ENCODE data around the gene PPP1R1B. TPM values are rescaled to one million over a fixed set of nuclear protein-coding genes. Genes with fewer than 3 reads are reported as not detected.

PPP1R1B gene
- total RNA-seq, 1 experiment from 2014 or later, result not detected

- H3F3A ChIP-seq (ENCODE audit: insufficient read depth, low read depth), result peaks cover 33% of the 10 kb centered on the region
- ChIA-PET POLR2A (ENCODE audit: unreplicated experiment) (interaction anchor here (0.6 to 0.7 kb wide), 2 partner anchors 133 to 609 kb away, joined by 3 to 5 read pairs; no protein-coding TSS in a partner anchor), CTCF (interaction anchor here (0.6 kb wide), 4 partner anchors 71 to 580 kb away, joined by 3 to 8 read pairs (median 4); no protein-coding TSS in a partner anchor)
- no peaks in the 10 kb centered on the region for H3K36me3 ChIP-seq (ENCODE audit: low read depth)
- peak overlapping the region; percentile 86 for H3K4me2 ChIP-seq
- no peak for DNase-seq
- H3K27ac ChIP-seq, result no peak overlapping the region
- BruUV-seq (replicated peaks), result no TSS peak
- H3K9me2 ChIP-seq (ENCODE audit: insufficient read depth), result no peaks in the 10 kb centered on the region
- no peak for TF ChIP-seq EZH2 (IDR thresholded peaks at IDR 0.05; ENCODE audit: low read depth)
- TF ChIP-seq, protein P1, sequence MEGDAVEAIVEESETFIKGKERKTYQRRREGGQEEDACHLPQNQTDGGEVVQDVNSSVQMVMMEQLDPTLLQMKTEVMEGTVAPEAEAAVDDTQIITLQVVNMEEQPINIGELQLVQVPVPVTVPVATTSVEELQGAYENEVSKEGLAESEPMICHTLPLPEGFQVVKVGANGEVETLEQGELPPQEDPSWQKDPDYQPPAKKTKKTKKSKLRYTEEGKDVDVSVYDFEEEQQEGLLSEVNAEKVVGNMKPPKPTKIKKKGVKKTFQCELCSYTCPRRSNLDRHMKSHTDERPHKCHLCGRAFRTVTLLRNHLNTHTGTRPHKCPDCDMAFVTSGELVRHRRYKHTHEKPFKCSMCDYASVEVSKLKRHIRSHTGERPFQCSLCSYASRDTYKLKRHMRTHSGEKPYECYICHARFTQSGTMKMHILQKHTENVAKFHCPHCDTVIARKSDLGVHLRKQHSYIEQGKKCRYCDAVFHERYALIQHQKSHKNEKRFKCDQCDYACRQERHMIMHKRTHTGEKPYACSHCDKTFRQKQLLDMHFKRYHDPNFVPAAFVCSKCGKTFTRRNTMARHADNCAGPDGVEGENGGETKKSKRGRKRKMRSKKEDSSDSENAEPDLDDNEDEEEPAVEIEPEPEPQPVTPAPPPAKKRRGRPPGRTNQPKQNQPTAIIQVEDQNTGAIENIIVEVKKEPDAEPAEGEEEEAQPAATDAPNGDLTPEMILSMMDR (conservative IDR thresholded peaks at IDR 0.05), result no peak
- no peaks in the 10 kb centered on the region for H4K20me1 ChIP-seq (ENCODE audit: insufficient read depth)
- H2AFZ ChIP-seq, result peak overlapping the region; percentile 85
- no peaks in the 10 kb centered on the region for H3K79me2 ChIP-seq (ENCODE audit: low read depth)
- peak overlapping the region; percentile 65 for H3K4me3 ChIP-seq
- peaks cover 17% of the 10 kb centered on the region; the same call in 1 of the 2 replicates for H3K27me3 ChIP-seq (ENCODE audit: insufficient read depth, low read depth)
- H3K4me1 ChIP-seq (replicated peaks; ENCODE audit: insufficient read depth), result 0 out of 2 replicates have a peak, but pooled peaks cover 8% of the 10 kb centered on the region
- H3K9me3 ChIP-seq (ENCODE audit: insufficient read depth, low read depth), result no peaks in the 10 kb centered on the region
- intact Hi-C loops (cut with micrococcal nuclease; ENCODE audit: unreplicated experiment), result no loop called here
These were observed 7.6 kb upstream of the PPP1R1B start for GRCh38 chr17:39618956-39619785.

DNA sequence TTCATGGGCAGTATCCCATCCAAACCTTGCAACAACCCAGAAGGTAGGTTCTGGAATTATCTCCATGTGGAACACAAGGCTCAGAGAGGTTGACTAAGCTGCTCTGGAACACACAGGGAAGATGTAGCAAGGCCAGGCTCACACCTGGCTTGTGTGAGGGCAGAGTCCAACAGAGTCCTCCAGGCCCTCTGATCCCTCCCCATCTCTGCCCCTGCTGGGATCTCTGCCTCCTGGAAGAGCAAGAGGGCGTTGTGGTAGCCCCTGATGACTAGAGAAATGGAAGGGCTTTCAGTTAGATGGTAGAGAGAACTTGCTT is 7.0 kb upstream of the PPP1R1B start:
- no peaks in the 10 kb centered on the region for H3K79me2 ChIP-seq (ENCODE audit: low read depth)
- peaks cover 17% of the 10 kb centered on the region; the same call in 1 of the 2 replicates for H3K27me3 ChIP-seq (ENCODE audit: insufficient read depth, low read depth)
- no peak overlapping the region for H3K27ac ChIP-seq
- no peak for DNase-seq
- H2AFZ ChIP-seq, result no peak overlapping the region
- TF ChIP-seq, protein P1 (conservative IDR thresholded peaks at IDR 0.05), result no peak
- no peak for TF ChIP-seq EZH2 (IDR thresholded peaks at IDR 0.05; ENCODE audit: low read depth)
- peaks cover 33% of the 10 kb centered on the region for H3F3A ChIP-seq (ENCODE audit: insufficient read depth, low read depth)
- H3K4me3 ChIP-seq, result no peak overlapping the region
- CTCF ChIA-PET, result interaction anchor here (0.6 kb wide), 2 partner anchors 254 to 580 kb away, joined by 3 to 8 read pairs; no protein-coding TSS in a partner anchor
- H3K4me1 ChIP-seq (replicated peaks; ENCODE audit: insufficient read depth), result 0 out of 2 replicates have a peak, but pooled peaks cover 8% of the 10 kb centered on the region
- POLR2A ChIA-PET (ENCODE audit: unreplicated experiment), result interaction anchor here (0.6 kb wide), 1 partner anchor 134 kb away, joined by 3 read pairs; no protein-coding TSS in a partner anchor
- no TSS peak for BruUV-seq (replicated peaks)
- intact Hi-C loops (cut with micrococcal nuclease; ENCODE audit: unreplicated experiment), result loop anchor here (5.0 kb wide), 2 partner anchors 412 to 548 kb away; no protein-coding TSS in a partner anchor
- no peaks in the 10 kb centered on the region for H4K20me1 ChIP-seq (ENCODE audit: insufficient read depth)
- H3K9me3 ChIP-seq (ENCODE audit: insufficient read depth, low read depth), result no peaks in the 10 kb centered on the region
- no peaks in the 10 kb centered on the region for H3K9me2 ChIP-seq (ENCODE audit: insufficient read depth)
- no peaks in the 10 kb centered on the region for H3K36me3 ChIP-seq (ENCODE audit: low read depth)
- H3K4me2 ChIP-seq, result no peak overlapping the region

DNA sequence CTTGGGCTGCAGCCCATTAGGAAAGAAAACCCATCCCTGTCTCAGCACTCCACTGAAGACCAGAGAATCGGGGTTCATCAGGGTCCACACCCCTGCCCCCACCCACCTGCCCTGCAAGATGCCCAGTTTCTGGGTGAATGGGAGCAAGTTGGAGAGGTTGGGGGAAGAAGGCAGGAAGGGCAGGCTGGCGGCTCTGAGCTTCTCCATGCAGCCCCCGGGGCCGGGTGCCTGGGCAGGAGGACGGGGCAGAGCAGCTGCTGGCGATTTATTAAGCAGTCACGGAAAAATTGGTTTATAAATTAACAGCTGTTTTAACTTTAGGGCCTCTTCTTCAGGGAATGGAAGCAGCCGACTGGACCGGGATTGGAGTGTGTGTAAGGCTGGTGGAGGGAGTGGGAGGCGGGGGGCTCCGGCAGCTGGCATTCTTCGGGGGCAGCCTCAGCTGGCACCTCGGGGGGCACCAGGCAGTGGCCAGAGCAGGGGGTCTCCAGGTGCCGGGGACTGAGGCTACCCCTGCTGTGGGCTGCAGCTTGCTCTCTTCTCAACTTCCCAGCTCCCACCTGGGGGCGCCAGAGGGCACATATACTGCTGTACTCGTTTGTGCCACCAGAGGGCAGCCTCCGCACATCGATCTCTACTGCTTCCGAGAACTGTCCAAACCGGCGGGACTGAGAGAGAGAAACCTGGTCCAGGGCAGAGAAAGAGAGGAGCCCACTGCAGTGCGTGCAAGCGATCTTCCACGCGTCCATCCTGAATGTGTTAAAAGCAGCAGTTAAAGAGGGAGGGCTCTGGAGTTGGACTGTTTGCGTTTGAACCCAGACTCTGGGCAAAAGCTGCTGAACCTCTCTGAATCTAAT is 5.0 kb upstream of the PPP1R1B start:
- no peaks in the 10 kb centered on the region for H3K9me3 ChIP-seq (ENCODE audit: insufficient read depth, low read depth)
- no peak overlapping the region for H3K27ac ChIP-seq
- H3K9me2 ChIP-seq (ENCODE audit: insufficient read depth), result no peaks in the 10 kb centered on the region
- ChIA-PET CTCF (interaction anchor here (0.5 to 1.5 kb wide), 14 partner anchors 10 to 523 kb away, joined by 3 to 15 read pairs (median 4); partner anchors contain the start of genes ERBB2, IKZF3, MIEN1 and PSMD3), POLR2A (ENCODE audit: unreplicated experiment) (interaction anchor here (0.5 to 0.6 kb wide), 4 partner anchors 9 to 1038 kb away, joined by 3 to 4 read pairs (median 4); partner anchors contain the start of gene CDK12)
- DNase-seq, result peak; percentile 60 to 89
- no peaks in the 10 kb centered on the region for H3K79me2 ChIP-seq (ENCODE audit: low read depth)
- no peak overlapping the region for H2AFZ ChIP-seq
- BruUV-seq (replicated peaks), result no TSS peak
- TF ChIP-seq, protein P1 (conservative IDR thresholded peaks at IDR 0.05), result peak; percentile 100
- TF ChIP-seq EZH2 (IDR thresholded peaks at IDR 0.05; ENCODE audit: low read depth), result no peak
- peak overlapping the region; percentile 63 for H3K4me2 ChIP-seq
- H3K36me3 ChIP-seq (ENCODE audit: low read depth), result no peaks in the 10 kb centered on the region
- intact Hi-C loops (cut with micrococcal nuclease; ENCODE audit: unreplicated experiment), result loop anchor here (1.0 to 5.0 kb wide), 5 partner anchors 51 to 546 kb away; partner anchors contain the start of gene IKZF3
- H3K4me3 ChIP-seq, result no peak overlapping the region
- peaks cover 5% of the 10 kb centered on the region; the same call in 1 of the 2 replicates for H3K27me3 ChIP-seq (ENCODE audit: insufficient read depth, low read depth)
- H3K4me1 ChIP-seq (replicated peaks; ENCODE audit: insufficient read depth), result 0 out of 2 replicates have a peak, but pooled peaks cover 8% of the 10 kb centered on the region
- H3F3A ChIP-seq (ENCODE audit: insufficient read depth, low read depth), result peaks cover 29% of the 10 kb centered on the region
- no peaks in the 10 kb centered on the region for H4K20me1 ChIP-seq (ENCODE audit: insufficient read depth)

All from PC-9 (cell line).